Right atrium auricular region (tissue), 2 donors: Measurements from ENCODE around the gene TGM2. TPM values are rescaled to one million over a fixed set of nuclear protein-coding genes. Genes with fewer than 3 reads are reported as not detected.

Source experiments
- DNase-seq: peaks from one replicate; pipeline ENCODE4 v3.0.0-alpha.2; 2019; ENCODE audit warnings: low spot score
- H3K27ac ChIP-seq, 2 donors: fragments of 200-600 bp; sonication (generic); 1 replicate in 1 of 2; 2 replicates in 1 of 2; pipeline ENCODE4 v1.5.1; 2016 to 2019
- H3K27me3 ChIP-seq, 2 donors: fragments of 200-600 bp; sonication (generic); one replicate each; pipeline versions ENCODE4 v1.5.1 to v1.6.0; 2017 to 2019
- H3K36me3 ChIP-seq: fragments of 200-600 bp; sonication (generic); one replicate; pipeline ENCODE4 v1.5.1; 2016
- H3K4me1 ChIP-seq, 2 donors: fragments of 200-600 bp; sonication (generic); one replicate each; pipeline versions ENCODE4 v1.5.1 to v1.6.0; 2017 to 2019
- H3K4me3 ChIP-seq, 2 donors: fragments of 200-600 bp; sonication (generic); 1 replicate in 1 of 2; 2 replicates in 1 of 2; pipeline ENCODE4 v1.5.1; 2017 to 2019; ENCODE audit warnings: mild to moderate bottlenecking in 1 of 2, moderate library complexity in 1 of 2
- H3K9me3 ChIP-seq, 2 donors: fragments of 200-600 bp; sonication (generic); one replicate each; pipeline ENCODE4 v1.5.1; 2019
- CTCF ChIP-seq, 2 donors: fragments of 200-600 bp; sonication (generic); IDR thresholded peaks; one replicate each; pipeline ENCODE4 v1.5.1; 2019; ENCODE audit warnings: antibody characterized with exemption in 2 of 2
- total RNA-seq, 2 donors: library from RNA; depleted of rRNA; stranded (reverse); fragments of >200 nt; gene quantifications; one replicate each; pipeline ENCODE4 v1.1.0, GENCODE V29; 2016

Gene TGM2
- total RNA-seq, 2 donors from 2014 or later = 680 to 1,303 TPM

- Histone ChIP-seq H3K27me3 (no peaks in the 10 kb centered on the region), H3K9me3 (no peaks in the 10 kb centered on the region), H3K36me3 (peaks cover 28% of the 10 kb centered on the region), H3K27ac (peak overlapping the region; percentile 84), H3K4me1 (peaks cover 0 to 60% of the 10 kb centered on the region in 2 donors), H3K4me3 (no peak overlapping the region)
- TF ChIP-seq CTCF (IDR thresholded peaks at IDR 0.05) = no peak
- DNase-seq = no peak
Observed at GRCh38 chr20:38089500-38089899, 75.6 kb downstream of the TGM2 start.

DNA sequence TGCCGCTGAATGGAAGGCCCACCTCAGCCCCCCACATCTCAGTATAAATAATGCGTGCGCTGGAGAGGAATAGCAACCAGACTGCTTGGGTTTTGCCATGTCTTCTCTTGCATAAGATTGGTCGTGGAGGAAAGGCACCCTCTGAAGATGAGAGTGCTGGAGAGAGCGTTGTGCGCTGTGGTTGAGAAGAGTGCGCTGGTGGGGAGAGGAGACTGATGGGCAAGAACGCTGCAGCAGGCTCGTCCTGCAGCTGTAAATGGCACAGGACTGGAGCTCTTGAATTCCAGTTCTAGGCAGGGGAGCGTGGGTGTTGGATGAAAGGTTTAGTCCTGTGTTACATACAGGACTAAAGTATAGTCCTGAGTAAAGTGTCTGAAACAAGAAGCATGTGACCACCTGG lies 80.0 kb downstream of the TGM2 start:
- no peaks in the 10 kb centered on the region for H3K9me3 ChIP-seq
- H3K27ac ChIP-seq = peak overlapping the region; percentile 84
- no peak for TF ChIP-seq CTCF (IDR thresholded peaks at IDR 0.05)
- H3K4me1 ChIP-seq = peaks cover 0 to 37% of the 10 kb centered on the region in 2 donors
- H3K4me3 ChIP-seq = peak overlapping the region; percentile 0 to 11
- peaks cover 23% of the 10 kb centered on the region for H3K36me3 ChIP-seq
- no peak for DNase-seq
- H3K27me3 ChIP-seq = no peaks in the 10 kb centered on the region

- Histone ChIP-seq H3K27ac (peak overlapping the region; percentile 84), H3K4me1 (peaks cover 0 to 35% of the 10 kb centered on the region in 2 donors), H3K27me3 (no peaks in the 10 kb centered on the region), H3K9me3 (no peaks in the 10 kb centered on the region), H3K36me3 (peaks cover 22% of the 10 kb centered on the region), H3K4me3 (peak overlapping the region; percentile 0 to 9)
- no peak for TF ChIP-seq CTCF (IDR thresholded peaks at IDR 0.05)
- DNase-seq = no peak
Observed at GRCh38 chr20:38084425-38084951, 80.6 kb downstream of the TGM2 start.

DNA sequence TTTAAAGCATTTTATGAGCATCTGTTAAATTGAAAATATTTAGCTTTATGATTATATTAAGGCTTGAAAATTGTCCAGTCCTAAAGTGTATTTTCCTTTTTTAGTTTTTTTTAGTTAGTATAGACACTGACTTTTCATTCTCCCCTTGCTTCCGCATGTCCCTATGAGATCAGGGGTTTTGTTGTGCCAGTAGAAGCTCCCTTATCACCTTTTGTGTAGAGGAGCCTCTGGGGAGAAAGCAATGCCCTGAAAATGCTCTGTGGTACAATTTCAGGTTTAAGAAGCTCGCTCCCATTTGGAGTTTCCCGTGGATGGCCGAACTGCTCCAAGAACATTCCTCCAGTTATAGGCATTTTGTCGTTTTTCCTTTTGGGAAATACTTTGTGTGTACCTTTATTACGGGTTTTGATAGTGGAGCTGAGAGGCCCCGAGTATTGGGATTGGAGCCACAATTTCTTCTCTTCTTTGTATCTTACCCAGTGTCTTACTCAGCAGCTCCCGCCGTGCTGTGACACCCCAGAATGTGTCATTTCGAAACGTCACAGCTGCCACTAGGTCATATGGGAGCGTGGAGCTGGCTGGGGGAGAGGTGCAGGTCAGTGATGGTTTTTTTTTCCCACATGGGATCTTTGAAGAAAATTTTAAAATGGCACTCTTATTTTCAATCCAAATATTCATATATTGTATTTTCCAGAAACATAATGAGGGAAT lies 81.6 kb downstream of the TGM2 start:
- H3K4me1 ChIP-seq = peaks cover 0 to 29% of the 10 kb centered on the region in 2 donors
- no peaks in the 10 kb centered on the region for H3K9me3 ChIP-seq
- H3K36me3 ChIP-seq = peaks cover 20% of the 10 kb centered on the region
- H3K27ac ChIP-seq = peak overlapping the region; percentile 84
- no peaks in the 10 kb centered on the region for H3K27me3 ChIP-seq
- DNase-seq = no peak
- H3K4me3 ChIP-seq = no peak overlapping the region
- TF ChIP-seq CTCF (IDR thresholded peaks at IDR 0.05) = no peak

- peak overlapping the region; percentile 84 for H3K27ac ChIP-seq
- H3K27me3 ChIP-seq = no peaks in the 10 kb centered on the region
- no peak overlapping the region for H3K4me3 ChIP-seq
- H3K9me3 ChIP-seq = no peaks in the 10 kb centered on the region
- no peak for TF ChIP-seq CTCF (IDR thresholded peaks at IDR 0.05)
- peaks cover 14% of the 10 kb centered on the region for H3K36me3 ChIP-seq
- peaks cover 0 to 35% of the 10 kb centered on the region in 2 donors for H3K4me1 ChIP-seq
- no peak for DNase-seq
Observed at GRCh38 chr20:38082894-38083293, 82.2 kb downstream of the TGM2 start.
